Fibroblast of lung (primary cell): ENCODE data around the gene ANP32B.
"Not testable (repeated sequence)": the region's sequence is repeated elsewhere in the genome, so short reads cannot be mapped to it uniquely, and the experiment has no call there.

Experiments
- EZH2 ChIP-seq: IDR thresholded peaks from 2 replicates; pipeline ENCODE4 v1.5.1; 2012; ENCODE audit warnings: low read length, control low read depth, mild to moderate bottlenecking; ENCODE audit errors: missing control alignments
- TF ChIP-seq, protein P1 (sequence below), 2 donors: IDR thresholded peaks in 1 of 2; conservative IDR thresholded peaks in 1 of 2; 1 replicate in 1 of 2; 2 replicates in 1 of 2; pipeline ENCODE4 v1.5.1; 2011 to 2012; ENCODE audit warnings: low read length in 2 of 2, control low read depth in 1 of 2, inconsistent platforms in 1 of 2, low read depth in 1 of 2, mild to moderate bottlenecking in 1 of 2

DNA sequence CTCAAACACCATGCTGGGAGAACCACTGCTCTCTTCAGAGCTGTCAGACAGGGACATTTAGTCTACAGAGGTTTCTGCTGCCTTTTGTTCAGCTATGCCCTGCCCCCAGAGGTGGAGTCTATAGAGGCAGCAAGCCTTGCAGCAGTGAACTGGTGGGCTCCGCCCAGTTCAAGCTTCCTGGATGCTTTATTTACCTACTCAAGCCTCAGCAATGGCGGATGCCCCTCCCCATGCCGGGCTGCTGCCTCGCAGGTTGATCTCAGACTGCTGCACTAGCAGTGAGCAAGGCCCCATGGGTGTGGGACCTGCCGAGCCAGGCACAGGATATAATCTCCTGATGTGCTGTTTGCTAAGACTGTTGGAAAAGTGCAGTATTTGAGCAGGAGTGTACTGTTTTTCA lies 32.3 kb upstream of the ANP32B start:
- TF ChIP-seq EZH2 = not testable (repeated sequence)
- TF ChIP-seq, protein P1, sequence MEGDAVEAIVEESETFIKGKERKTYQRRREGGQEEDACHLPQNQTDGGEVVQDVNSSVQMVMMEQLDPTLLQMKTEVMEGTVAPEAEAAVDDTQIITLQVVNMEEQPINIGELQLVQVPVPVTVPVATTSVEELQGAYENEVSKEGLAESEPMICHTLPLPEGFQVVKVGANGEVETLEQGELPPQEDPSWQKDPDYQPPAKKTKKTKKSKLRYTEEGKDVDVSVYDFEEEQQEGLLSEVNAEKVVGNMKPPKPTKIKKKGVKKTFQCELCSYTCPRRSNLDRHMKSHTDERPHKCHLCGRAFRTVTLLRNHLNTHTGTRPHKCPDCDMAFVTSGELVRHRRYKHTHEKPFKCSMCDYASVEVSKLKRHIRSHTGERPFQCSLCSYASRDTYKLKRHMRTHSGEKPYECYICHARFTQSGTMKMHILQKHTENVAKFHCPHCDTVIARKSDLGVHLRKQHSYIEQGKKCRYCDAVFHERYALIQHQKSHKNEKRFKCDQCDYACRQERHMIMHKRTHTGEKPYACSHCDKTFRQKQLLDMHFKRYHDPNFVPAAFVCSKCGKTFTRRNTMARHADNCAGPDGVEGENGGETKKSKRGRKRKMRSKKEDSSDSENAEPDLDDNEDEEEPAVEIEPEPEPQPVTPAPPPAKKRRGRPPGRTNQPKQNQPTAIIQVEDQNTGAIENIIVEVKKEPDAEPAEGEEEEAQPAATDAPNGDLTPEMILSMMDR (conservative IDR thresholded peaks at IDR 0.05 in 1 of 2, IDR thresholded peaks at IDR 0.05 in 1 of 2; ENCODE audit: low read depth in 1 of 2, low read length in 2 of 2) = not testable (repeated sequence)
